Neural progenitor cell (in vitro differentiated cells): ENCODE data around the gene TMEM52.

Experiments
- EZH2 ChIP-seq: fragments of 200-600 bp; sonication (generic); IDR thresholded peaks from 2 replicates; pipeline ENCODE4 v1.6.1; 2017; ENCODE audit warnings: antibody characterized with exemption, mild to moderate bottlenecking, moderate library complexity
- EZH2phosphoT487 ChIP-seq: fragments of 200-600 bp; sonication (generic); IDR thresholded peaks from 2 replicates; pipeline ENCODE4 v1.6.1; 2017; ENCODE audit warnings: antibody characterized with exemption
- TF ChIP-seq, protein P1 (sequence below): fragments of 200-600 bp; sonication (generic); IDR thresholded peaks from 2 replicates; pipeline ENCODE4 v1.5.1; 2017; ENCODE audit warnings: antibody characterized with exemption, mild to moderate bottlenecking

DNA sequence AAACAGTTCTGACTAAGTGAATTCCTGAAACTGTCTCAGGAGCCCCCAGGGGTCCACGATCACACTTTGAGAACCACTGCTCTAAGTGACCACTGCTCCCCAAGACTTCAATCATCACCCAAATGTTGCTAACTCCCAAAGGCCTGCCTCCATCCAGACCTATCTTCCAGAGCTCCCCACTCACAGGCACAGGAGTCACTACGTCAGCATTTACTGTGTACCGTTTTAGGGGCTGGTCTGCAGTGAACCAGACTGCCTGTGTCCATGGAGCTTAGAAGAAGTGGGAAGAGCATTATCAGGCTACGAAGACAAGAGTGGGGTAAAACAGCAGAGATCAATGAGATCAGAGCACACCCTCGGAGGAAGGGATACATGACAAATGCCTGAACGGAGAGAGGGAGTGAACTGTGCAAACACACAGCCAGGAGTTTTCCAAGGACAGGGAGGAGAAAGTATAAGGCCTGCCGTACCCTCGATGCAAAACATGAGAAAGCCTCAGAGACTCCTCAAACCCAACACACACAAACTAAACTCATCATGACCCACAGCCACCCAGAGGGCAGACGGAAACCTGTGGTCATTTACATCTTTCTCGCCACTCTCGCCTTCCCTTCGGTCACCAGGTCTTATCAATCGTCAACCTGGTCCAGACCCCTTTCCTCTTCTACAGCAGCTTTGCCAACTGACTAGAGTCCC is 38.3 kb downstream of the TMEM52 start:
- TF ChIP-seq, protein P1, sequence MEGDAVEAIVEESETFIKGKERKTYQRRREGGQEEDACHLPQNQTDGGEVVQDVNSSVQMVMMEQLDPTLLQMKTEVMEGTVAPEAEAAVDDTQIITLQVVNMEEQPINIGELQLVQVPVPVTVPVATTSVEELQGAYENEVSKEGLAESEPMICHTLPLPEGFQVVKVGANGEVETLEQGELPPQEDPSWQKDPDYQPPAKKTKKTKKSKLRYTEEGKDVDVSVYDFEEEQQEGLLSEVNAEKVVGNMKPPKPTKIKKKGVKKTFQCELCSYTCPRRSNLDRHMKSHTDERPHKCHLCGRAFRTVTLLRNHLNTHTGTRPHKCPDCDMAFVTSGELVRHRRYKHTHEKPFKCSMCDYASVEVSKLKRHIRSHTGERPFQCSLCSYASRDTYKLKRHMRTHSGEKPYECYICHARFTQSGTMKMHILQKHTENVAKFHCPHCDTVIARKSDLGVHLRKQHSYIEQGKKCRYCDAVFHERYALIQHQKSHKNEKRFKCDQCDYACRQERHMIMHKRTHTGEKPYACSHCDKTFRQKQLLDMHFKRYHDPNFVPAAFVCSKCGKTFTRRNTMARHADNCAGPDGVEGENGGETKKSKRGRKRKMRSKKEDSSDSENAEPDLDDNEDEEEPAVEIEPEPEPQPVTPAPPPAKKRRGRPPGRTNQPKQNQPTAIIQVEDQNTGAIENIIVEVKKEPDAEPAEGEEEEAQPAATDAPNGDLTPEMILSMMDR = no peak
- TF ChIP-seq EZH2phosphoT487 = no peak
- no peak for TF ChIP-seq EZH2
